Stimulated activated CD4-positive, alpha-beta T cell treated with anti-CD3 and anti-CD28 coated beads, Interleukin-1b, Interleukin-23, amount 100 ng/mL, for 1 hour (primary cell): ENCODE measurements around the gene RHO.
"Not testable (repeated sequence)": the region's sequence is repeated elsewhere in the genome, so short reads cannot be mapped to it uniquely, and the experiment has no call there.

Experiments
- DNase-seq, 2 donors: peaks; one replicate each; pipeline ENCODE4 v3.0.0-alpha.2; 2020; ENCODE audit warnings: low read depth in 2 of 2

RHO gene

DNA sequence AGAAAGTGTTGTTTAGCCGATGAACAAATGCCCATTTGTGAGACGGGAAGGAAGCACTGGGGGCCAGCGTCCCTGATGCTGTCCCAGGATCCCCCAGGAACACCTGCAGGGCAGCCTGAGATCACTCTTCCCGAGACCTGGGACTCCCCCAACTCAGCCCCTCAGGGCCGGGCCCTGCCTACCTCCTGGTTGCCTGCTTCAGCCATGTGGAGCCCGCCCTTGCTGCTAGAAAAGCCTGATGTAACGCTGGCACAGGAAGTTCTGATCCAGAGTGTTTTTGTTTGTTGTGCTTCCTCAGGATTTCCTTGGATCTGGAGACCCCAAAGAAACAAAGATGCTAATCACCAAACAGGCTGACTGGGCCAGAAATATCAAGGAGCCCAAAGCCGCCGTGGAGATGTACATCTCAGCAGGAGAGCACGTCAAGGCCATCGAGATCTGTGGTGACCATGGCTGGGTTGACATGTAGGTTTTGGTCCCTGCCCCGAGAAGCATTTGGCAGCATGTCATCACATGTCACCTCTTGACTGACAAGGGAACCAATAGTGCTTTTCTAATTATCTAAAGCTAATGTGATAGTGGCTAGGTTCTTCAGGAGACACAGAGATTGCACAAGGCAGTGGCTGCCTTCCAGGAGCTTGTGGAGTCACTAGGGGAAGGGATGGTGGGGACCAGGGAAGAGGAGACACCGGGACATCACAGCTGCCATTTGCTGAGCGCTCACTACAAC, 28.7 kb upstream of the RHO start:
- DNase-seq, result not testable (repeated sequence)

DNA sequence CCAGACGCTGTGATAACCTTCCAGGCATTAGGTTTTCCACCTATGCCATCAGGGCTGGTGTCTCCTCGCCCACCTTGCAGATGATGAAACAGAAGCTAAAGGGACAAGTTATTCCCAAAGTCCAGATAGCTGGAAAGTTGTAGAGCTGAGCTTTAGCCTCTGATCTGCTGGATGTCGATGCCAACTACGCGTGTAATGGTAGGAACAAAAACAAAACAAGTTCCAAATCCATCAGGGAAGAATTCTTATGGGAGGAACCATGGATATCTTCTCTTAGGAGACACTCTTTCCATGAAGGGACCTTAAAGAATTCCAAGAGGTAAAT, 28.1 kb upstream of the RHO start:
- DNase-seq, result no peak

DNA sequence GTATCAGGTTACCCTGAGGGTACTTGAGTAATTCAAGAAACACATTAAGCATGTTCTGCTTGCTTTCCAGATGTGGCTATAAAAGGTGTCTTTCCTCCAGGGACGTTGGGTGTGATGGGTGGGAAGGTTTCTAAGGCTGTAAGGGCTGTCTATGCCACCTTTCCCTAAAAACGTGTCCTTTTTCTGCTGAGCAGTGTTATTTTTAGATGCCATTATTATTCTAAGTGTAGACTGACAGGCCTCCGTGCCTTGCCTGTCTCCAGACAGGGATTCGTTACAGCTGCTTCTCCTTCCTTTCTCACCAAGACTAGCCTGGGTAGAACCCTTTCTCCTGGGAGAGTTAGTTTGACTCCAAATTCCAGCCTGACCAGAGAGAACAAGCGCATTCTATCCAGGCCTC, 26.8 kb upstream of the RHO start:
- no peak for DNase-seq

DNA sequence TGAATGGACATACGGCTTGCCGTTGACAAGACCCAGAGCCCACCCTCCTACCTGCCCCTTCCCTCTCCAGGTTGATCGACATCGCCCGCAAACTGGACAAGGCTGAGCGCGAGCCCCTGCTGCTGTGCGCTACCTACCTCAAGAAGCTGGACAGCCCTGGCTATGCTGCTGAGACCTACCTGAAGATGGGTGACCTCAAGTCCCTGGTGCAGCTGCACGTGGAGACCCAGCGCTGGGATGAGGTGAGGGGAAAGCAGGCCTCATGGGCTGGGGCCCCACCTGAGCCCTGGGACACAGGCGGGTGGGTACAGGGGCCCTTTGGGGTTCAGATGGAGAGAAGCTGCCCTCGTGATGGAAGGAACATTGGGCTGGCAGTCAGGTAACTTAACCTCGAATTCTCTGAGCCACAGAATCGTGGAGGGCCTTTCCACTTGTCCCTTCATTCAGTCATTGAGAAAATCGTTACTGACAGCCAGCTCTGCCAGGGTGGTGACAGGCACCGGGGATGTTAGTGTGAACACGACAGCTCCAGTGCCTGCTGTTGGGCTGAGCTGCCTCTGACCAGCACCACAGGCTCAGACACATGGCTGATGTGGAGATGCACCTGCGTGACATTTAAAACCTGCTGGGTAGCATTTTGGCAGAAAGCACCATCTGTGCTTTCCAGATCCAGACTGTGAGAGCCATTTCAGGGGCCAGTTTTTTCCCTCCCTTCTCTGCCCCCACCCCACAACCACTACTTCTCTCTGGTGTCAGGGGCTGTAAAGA, 25.6 kb upstream of the RHO start:
- no peak for DNase-seq

DNA sequence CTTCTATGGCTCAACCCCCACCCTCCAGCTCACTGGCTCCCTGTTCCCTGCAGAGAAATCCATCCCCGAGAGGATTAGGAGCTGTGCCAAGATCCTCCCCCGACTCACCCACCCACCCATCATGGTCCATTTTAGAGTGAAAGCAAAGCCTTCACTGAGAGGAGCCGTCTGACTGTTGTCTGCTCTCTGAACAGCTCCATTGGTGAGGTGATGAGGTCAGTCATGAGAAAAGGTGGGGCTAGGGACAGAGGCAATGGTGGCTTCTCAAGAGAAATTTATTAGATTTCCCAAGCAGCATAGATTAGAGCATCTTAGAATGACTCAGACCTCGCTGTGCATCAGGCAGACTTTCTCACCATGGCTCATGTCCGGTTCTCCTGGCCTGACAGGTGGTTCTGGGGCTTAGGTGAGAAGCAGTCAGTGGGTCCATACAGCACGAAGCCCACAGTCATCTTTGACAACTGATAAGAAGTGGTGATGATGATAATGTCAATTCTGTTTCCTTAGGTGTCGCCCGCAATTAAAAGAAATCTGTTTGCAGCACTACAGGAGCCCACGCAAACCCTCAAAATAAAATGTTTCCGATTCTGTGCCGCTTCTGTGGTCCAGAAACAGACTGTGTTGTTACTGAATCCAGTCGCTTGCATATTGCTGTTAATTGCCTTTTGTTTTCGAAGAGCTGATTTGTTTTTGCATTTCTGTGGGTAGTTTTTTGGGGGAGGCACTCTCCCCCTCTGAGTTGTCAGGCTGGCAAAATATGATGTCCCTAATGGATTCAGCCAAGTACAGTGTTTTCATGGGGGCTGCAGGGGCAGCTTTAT, 24.8 kb upstream of the RHO start:
- DNase-seq, result no peak

DNA sequence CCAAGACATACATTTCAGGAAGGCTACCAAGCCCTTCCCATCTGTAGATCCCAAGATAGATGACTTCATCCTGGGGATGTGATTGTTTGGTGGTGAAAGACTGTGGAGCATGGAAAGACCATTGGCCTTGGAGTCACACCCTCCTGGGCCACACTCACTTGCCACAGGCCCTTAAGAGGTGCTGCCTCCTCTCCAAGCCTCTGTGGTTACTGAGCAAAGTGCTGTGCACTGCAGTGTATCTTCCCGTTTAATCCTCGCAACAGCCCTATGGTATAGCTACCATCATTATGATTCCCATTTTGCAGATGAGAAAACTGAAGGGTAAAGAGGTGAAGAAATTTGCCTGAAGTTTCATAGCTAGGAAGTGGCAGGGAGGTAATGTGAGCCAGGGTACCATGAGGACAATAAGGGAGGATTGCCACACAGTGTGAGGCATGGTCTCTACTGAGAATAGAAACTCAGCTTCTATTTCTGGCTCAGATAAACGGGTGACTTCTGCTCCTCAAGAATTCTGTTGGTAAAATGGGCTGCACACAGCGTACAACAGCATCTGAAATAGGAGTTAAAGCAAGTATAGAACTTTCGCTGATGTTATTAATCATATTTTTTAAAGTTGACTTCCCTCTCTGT, 23.9 kb upstream of the RHO start:
- no peak for DNase-seq

DNA sequence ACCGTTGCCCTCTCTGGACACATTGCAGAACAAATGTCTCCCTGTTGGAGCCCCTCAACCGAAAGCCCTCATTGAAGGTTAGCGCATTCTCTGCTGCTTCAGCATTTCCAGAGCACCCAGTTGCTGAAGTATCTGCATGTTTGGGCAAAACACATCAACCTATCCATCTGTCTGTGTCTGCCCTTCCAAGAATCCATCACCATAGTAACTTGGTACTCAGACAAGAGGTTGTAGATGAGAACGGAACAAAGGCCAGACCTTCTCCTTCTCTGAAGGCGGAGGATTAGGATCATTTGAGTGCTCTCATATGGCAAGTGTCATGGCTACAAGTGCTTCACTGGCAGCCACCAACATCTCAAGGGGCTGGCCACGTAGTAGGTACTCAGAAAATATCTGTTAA, 23.1 kb upstream of the RHO start:
- DNase-seq, result no peak

DNA sequence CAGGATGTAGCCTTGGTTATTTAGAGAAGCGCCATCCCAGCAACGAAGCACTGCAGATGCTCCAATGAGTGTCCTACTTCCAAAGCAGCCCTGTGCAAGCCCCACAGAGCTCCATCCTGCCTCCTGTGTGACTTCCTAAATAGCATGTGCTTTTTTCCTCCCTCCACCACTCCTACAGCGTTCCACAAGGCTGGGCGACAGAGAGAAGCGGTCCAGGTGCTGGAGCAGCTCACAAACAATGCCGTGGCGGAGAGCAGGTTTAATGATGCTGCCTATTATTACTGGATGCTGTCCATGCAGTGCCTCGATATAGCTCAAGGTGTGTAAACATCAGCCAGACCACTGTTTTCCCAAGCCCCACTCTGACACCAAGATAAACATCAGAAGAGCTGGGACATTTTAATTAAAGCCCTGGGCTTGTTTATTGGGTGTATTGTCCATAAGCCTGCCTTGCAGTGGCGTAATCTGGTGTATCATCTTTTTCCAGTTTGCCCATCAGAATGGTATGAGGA, 22.2 kb upstream of the RHO start:
- no peak for DNase-seq

DNA sequence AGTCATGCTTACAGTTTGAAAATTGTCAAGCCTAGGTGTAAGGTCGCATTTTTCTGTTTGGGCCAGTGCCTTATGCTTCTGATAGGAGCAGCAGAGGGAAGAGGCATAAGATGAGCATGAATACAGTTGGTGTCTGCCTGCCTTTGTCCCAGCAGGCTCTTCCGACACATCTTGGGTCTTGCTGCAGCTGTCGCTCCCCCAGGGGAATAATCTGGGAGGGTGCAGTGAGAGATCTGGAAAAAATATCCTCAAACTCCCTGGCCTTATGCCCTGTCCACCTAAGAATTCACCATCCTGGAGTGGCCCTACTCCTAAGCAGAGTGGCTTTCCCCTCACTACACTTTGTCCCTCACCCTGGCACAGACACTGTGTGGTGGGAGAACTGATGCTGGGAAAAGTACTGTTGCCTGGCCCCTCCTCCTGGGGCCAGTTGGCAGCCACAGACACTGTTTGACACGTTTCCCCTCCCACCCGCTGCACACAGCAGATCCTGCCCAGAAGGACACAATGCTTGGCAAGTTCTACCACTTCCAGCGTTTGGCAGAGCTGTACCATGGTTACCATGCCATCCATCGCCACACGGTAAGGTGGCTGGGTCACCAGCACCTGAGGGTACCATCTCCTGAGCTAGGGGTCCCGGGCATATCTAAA, 21.1 kb upstream of the RHO start:
- DNase-seq, result no peak

DNA sequence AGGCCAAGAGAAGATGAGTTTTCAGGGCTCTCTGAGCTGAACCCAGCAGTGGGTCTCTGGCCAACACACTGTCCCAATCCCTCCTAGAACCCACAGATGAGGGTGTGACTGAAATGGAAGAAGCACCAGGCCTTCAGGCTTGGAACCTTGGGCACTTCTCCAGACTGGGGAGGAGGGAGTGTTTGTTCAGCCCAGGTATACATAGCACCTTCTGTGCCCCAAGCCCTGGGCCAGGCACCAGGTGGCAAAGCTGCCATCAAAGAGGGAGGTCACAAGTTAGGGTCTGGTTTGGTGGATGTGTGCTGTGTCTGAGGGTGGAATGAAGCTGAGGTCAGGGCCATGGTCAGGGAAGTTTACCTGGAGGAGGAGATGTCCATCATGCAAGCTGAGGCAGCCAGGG, 15.8 kb upstream of the RHO start:
- DNase-seq, result no peak

DNA sequence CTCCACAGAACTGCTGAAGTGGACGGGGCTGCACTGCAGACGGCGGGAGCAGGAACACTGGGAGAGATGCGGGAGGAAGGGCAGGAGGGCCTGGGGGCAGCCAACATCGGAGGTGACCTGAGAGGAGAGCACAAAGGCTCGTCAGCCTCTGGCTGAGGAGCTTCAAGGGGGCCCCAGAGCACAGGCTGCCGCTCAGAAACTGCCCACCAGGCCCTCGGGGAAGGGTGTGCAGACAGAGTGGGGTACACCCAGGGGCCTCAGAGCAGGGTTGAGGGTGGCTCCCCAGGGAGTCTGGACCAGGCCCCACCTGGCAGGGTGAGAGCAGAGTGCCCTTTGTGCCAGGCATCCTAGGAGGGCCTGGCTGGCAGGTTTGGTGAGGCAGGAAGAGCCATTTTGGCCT, 14.7 kb upstream of the RHO start:
- no peak for DNase-seq

DNA sequence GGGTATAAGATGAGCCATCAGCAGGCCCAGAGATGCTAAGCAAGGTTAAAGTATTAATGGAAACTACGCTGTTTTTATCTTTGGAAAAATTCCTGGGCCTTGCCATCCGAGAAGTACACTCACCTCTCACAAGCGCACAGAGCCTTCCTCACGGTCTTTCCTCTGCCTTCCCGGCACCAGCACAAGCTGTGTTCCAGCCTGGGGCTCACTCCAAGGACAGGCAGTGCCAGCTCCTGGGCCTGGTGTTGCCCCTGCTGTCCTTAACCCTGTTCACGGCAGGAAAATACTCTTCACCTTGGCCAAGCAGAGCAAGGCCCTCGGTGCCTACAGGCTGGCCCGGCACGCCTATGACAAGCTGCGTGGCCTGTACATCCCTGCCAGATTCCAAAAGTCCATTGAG, 14.3 kb upstream of the RHO start:
- no peak for DNase-seq

DNA sequence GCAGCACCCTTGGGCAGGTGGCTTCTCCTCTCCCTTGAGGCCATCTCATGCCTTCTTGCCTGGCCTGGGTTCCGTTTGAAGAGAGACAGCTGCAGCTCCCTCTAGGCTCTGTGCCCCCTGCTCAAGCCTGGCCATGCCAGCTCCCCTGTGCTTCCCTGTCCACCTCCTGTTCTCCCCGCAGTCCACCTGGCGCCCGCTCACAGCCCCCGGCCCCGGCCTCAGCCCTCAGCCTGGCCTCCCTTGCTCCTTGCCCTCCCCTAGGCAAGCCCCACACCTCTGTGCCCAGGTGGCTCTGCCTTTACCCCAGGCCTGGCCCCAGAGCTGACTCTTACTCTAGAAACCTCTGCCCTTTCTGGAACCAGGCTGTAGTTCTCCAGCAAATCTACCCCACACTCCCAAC, 13.9 kb upstream of the RHO start:
- no peak for DNase-seq

DNA sequence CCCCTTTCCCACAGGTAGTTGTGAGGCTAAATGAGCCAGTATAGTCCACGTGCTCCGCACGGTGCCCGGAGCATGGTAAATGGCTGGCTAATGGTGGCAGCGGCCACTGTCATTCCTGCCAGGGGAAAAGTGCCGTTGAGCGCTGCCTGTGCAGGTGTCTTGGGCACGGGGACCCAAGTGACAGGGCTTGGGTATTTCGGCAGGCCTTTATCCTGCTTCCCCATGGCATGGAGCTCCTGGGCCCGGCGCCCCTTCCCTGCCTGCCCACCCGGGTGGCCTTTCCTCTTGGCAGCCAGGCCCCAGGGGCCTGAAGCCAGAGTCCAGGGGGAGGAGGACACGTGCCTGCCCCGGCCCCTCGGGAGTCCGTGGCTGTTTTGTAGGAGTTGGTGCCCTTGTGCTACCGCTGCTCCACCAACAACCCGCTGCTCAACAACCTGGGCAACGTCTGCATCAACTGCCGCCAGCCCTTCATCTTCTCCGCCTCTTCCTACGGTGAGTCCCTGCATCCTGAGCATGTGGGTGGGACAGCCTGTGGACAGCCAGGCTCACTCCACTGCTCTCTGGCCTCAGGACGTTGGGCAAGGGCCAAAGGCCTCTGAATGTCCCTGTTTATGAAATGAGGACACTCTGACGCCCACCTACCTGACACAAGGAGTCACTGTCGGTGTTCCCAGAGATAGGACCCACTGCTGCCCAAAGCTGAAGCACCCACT, 13.2 kb upstream of the RHO start:
- DNase-seq, result not testable (repeated sequence)

DNA sequence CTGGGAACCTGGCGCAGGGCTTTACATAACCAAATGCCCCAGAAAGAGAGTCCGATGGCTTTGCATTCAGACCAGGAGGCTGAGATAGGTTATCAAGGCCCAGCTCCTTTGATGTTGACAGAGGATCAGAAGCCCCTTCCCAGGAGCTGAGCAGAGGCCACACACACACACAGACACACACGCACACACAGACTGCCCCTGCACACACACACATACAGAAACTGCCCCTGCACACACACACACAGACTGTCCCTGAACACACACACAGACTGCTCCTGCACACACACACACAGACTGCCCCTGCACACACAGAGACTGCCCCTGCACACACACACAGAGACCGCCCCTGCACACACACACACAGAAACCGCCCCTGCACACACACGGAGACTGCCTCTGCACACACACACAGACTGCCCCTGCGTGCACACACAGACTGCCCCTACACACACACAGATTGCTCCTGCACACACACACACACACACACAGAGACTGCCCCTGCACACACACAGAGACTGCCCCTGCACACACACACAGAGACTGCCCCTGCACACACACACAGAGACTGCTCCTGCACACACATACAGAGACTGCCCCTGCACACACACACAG, 12.5 kb upstream of the RHO start:
- not testable (repeated sequence) for DNase-seq

DNA sequence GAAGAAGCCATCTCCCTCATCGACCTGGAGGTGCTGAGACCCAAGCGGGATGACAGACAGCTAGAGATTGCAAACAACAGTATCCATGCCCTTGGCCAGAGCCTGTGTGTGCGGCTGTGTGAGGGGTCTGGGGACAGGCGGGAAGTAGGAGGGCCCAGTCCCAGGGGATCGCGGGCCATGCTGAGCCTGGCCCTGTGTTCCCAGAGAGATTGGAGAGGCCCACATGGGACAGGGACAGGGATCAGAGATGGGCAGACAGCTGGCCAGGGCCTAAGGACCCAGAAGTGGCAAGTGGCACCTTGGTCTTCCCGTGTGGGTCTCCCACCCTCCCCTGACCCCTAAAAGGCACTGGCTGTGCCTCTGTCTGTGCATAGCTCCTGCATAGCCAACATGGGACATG, 10.9 kb upstream of the RHO start:
- no peak for DNase-seq

DNA sequence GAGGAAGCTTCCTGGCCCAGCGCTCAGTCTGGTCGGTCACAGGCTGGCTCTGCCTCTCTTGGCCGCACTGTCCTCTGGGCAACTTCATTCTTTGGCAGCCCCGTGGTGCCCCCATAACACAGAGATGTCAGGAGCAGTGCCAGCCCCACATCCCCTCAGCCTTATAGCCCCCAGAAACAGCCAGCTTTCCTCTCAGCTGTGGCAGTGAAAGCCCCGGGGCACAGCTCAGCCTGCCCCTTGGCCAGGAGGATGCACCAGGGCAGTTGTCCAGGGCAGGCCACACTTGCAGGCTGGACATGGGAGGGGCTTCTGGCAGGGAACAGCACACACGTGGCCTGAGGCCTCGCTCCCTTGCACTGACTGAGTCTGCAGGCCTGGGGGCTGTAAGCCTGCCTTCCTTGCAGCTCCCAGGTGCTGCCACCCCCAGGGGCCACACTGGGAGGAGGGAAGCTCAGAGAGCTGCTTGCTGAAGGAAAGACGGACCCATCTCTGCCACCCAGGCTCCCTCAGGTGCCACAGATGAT, 10.3 kb upstream of the RHO start:
- DNase-seq, result no peak

DNA sequence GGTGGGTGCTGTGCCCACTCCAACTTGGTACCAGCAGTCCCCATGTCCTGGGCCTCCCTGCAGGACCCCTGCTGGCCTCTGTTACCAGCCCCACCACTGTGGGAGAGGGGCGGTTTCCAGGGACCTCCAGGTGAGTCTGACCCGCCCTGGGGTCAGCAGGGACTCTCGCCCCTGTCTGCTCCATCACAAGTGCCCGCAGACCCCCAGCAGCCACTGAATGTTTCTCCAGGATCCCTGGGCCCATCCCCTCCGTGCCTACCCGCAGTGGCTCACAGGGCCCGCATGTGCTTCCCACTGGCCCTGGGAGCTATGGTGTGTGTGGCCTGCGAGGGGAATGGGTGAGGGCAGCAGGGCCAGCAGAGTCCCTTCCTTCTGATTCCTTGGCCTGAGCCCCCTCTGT, 9.9 kb upstream of the RHO start:
- DNase-seq, result no peak

DNA sequence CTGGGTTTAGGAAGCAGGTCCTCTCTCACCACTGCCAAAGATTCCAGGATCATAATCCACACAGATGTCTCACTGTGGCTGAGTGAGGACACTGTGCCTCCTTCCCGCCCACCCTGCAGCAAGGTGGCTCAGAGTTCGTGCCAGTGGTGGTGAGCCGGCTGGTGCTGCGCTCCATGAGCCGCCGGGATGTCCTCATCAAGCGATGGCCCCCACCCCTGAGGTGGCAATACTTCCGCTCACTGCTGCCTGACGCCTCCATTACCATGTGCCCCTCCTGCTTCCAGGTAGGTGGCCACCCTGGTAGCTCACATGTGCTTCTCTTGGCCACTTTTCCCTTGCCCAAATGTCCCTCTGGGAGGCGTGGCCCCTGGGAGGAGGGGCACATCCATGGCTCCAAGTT, 9.0 kb upstream of the RHO start:
- no peak for DNase-seq
